T-helper 2 cell treated with Interferon-gamma antibody and Interleukin-4, amounts not matched to agents 100 ng/mL and 5 ng/mL, for 36 hours (primary cell): ENCODE measurements around the gene ATXN7. TPM values are rescaled to one million over a fixed set of nuclear protein-coding genes. Genes with fewer than 3 reads are reported as not detected.

Experiments
- intact Hi-C: fragments of 100-400 bp; cut with micrococcal nuclease; formaldehyde crosslinking; loops from one replicate; pipeline ENCODE4 v1.15.1; 2023
- total RNA-seq: library from RNA; stranded (reverse); gene quantifications from 2 replicates; pipeline ENCODE4 v1.2.3, GENCODE V29; 2022

ATXN7 gene
- total RNA-seq, 1 donor from 2014 or later = 57.2 TPM

GRCh38 chr3:63979093-63979885, 115.6 kb downstream of the ATXN7 start:
- intact Hi-C loops = loop anchor here (1.0 to 2.0 kb wide), 3 partner anchors 11 to 66 kb away; partner anchors contain the start of gene SCAANT1

DNA sequence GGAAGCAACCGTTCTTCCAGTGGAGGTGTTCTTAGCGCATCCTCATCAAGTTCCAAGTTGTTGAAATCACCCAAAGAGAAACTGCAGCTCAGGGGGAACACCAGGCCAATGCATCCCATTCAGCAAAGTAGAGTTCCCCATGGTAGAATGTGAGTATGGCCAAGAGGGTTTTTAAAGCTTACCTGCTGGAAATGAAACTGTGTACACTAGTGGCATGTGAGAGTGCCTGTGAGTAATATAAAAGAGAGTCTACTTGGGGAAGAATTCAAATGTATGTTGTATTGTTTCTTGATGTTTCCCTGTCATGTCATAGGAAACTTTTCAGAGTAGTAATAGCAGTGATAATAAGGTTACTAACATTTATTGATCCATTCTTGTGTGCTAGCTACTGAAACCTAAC, 116.4 kb downstream of the ATXN7 start:
- intact Hi-C loops = loop anchor here (5.0 kb wide), 1 partner anchor 42 kb away; the partner anchor contains the start of gene PSMD6

DNA sequence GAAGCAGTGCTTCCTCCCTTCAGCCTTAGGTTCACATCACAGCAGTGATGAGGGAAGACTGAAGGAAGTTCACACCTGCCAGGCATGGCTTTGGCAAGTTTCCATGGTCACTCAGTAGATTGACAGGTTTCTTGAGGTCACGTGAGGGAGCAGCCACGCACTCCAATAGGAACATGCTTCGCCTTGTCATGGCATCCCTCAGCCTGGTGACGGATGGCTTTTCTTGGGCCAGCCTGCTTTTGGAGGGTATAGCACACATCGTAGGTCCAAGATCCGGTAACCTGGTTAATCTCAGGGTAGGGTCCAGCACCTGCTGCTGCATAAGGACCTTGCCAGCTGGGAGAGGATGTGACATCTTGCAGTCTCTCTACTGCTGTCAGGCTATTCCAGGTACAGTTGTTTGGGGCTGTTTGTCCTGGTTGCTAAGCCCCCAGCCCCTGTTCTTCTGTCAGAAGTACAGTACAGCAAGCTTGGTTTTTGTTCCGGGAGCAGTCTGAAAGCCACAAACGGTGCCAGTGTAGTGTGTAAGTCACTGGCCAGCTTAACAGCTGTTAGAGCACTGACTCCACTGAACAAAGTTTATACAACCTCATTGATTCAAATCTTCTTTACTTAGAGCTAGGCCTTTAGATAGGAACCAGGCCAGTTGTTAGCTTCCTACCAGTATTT, 117.3 kb downstream of the ATXN7 start:
- intact Hi-C loops = loop anchor here (5.0 kb wide), 1 partner anchor 41 kb away; the partner anchor contains the start of gene PSMD6

GRCh38 chr3:63981980-63982379, 118.3 kb downstream of the ATXN7 start:
- intact Hi-C loops = loop anchor here (5.0 kb wide), 1 partner anchor 40 kb away; the partner anchor contains the start of gene PSMD6

DNA sequence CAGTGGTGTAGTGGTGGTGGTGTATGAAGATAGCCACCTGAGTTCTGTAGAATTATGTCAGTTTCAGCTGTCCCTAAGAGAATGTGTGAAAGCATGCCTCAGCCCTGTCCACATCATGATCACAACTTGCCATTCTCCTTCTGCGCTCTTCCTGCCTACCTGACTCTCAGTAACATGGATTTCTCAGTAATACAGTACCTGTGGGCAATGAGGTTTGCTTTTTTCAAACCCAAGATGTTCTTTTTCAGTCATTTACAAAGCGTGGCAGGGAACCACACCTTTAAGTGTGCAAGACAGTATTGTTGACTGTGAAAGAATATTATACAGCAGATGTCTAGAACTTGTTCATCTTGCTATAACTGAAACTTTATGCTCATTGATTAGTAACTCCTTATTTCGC, 120.7 kb downstream of the ATXN7 start:
- intact Hi-C loops = loop anchor here (5.0 kb wide), 1 partner anchor 38 kb away; the partner anchor contains the start of gene PSMD6

DNA sequence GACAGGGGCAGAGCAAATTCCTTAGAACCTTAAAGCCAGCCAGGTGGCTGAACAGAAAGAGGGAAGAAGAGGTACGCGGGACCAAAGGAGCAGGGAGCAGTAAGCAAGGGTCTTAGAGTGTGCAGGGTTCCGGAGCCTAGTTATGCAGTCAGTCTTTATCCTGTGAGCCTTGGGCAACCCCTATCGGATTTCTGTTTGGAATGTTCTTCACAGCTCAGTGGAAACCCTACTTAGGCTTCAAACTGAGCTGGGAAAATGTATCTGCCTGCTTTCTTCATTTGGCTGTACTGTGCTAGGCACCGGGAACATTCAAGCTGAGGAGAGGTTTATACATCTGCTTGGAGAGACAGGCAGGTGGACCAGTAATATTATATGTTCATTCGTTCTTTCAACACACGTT, 122.5 kb downstream of the ATXN7 start:
- intact Hi-C loops = no loop called here

DNA sequence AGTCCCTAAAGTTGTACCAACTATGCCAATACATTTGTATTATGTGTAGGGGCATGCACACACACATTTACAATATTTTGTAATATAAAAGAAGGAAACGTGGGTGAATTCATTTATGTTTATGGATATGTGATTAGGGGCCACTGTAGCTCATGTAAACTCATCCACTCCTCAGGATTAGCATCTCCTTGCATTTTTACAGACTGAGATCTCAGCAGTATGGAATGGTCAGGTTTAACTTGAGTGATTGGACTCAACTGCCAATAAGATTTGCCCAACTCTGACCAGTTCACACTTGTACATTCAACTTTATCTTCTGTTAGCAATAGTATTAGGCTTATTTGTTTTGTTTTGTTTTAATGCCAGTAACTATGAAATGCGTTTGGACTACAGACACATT, 123.2 kb downstream of the ATXN7 start:
- intact Hi-C loops = no loop called here

DNA sequence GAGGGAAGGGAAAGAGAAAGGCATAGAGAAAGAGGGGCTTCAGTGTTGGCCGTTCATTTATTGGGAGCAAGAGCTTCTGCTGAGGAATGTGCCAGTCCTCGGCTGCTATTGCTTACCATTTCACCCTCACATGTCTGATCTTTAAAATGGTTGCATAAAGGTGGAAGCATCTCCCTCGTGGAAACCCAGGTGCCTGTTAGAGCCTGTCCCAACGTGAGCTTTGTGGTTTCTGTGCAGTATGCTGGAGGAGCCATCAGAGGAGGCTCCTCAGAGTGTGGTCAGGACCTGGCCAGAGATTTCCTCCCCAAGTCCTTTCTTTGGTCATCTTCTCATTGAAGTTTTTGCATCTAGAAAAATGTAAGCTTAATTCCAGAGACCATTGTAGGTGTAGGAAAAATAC, 125.3 kb downstream of the ATXN7 start:
- intact Hi-C loops = no loop called here

DNA sequence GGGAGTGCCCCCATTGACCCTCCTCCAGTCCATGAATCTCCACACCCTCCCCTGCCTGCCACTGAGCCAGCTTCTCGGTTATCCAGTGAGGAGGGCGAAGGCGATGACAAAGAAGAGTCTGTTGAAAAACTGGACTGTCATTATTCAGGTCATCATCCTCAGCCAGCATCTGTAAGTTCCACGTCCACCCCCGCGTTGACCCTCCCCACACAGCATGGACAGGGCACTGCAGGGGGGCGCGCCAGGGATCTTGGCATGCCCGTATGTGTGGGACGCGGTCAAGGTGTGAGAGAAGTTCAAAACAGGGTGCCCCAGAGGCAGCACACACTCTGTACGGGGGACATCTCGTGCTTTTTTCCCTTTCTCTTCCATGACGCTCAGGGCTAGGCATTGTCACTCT, 126.5 kb downstream of the ATXN7 start:
- intact Hi-C loops = no loop called here

DNA sequence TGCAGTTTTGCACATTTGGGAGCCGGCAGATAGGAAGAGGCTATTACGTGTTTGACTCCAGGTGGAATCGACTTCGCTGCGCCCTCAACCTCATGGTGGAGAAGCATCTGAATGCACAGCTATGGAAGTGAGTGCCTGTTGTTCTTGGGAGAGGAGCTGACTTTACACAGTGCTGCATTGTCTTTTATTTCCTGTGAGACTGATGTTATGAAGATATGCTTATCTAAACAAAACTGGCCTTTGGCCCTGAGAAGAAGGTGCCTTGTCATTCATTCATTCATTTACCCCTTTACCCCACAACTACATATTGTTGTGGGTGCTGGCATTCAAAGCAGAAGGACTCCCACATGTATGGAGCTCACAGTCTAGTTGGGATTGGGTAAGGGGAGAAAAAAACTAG, 127.1 kb downstream of the ATXN7 start:
- intact Hi-C loops = no loop called here

DNA sequence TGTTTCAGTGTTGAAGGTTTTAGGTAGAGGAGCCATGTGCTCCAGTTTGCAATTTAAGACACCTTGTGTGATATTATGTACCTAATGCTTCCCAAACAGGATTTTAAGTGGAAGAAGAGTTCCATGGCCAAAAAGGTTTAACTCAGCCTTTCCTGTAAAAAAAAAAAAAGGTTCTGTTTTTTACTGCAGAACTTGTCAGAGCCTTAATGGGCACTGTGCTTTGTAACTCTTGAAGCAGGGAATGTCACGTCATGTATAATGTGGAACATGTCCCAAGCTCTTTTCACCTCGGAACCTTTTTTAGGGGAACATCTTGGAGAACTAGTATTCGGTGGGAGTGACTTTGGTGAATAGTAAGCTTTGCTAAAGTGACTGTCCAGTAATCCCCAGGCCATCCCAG, 128.0 kb downstream of the ATXN7 start:
- intact Hi-C loops = no loop called here

DNA sequence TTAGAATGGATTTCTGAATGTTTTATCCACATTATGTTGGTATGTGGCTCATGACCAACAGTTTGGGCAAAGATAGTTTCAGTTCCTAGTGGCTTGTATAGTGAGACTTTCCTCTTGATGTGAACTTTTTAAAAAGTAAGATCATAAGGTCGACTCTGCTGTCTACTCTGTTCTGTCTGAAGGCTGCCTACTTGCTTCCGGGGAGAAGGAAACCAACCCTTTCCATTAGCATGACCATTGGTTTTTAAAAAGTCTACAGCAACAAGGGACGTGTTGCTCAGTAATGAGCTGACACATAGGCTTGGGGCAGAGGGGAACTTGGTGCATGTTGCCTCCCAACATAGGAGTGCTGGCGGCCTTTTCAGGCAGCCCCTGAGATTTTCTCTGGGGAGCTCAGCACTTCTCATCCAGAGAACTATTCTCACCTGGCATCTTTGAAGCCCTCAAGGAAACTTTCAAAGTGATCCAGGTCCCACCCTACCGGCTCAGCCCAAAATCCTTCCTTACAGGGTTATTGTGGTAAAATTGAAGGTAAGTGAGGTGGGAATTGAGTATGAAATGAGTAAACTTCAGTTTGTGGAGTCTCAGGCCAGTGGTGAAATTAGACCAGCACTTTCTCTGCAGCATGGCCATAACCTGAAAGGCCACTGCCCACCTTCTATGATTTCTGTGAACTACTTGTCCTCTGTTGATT, 129.0 kb downstream of the ATXN7 start:
- intact Hi-C loops = loop anchor here (1.0 kb wide), 2 partner anchors 24 to 30 kb away; no protein-coding TSS in a partner anchor

DNA sequence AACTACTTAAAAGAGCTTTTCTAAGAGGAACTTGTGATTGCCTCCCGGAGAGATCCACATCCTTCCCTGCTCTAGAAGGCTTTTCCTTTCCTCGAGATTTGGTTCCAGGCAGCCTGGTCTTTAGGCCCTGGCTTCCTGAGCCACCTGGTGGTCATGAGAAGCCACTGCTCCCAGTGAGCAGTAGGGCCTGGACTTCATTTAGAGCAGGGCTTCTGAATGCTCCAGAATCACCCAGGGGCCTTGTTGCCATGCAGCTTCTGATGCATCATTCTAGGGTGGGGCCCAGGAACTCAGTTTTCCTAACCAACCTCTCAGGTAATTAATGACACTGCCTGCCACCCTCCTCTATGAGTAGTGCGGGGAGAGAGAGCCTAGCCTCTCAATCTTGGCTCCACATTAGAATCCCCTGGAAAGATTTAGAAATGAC, 130.0 kb downstream of the ATXN7 start:
- intact Hi-C loops = loop anchor here (1.0 kb wide), 2 partner anchors 25 to 31 kb away; no protein-coding TSS in a partner anchor

GRCh38 chr3:63995086-63995485, 131.4 kb downstream of the ATXN7 start:
- intact Hi-C loops = no loop called here

DNA sequence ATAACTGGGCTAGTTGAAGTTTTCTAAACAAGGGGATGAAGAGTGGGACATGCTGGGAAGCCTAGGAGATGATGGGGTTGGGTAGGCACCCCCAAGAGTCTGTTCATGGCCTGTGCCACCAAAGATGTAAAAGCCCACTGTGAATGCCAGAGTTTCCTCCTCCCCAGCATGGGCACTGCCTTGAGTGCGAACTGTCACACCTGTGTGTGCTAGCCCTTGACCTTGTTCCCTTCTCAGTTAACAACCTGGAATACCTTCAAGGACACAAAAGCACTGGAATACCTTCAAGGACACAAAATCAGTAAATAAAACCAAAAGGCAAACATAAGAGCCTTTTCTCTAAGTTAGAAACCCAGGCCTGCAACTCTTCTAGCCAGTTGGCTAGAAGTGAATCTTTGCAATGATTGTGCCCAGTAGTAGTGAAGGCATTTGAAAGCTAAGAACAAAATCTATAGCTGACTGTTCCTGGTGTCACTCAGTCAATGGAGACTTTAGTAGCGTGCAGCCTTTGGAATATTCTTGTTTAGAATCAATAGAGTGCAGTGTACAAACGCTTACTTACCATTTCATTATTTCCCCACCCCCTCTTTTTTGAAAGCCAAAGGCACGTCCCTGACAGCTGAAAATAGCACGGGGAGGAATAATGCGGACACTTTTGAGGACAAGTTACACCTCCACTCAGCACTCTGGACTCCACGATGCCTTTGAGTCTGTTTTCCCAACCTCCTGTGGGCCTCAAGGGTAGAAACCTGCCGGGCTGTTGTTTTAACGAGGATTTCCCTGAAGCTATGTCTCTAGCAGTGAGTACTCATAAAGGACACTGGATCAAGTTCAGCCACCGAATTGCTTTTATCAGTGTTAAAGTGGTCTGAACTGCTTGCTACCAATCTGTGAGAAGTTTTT, 135.4 kb downstream of the ATXN7 start:
- intact Hi-C loops = no loop called here

GRCh38 chr3:64000453-64001055, 136.9 kb downstream of the ATXN7 start:
- intact Hi-C loops = no loop called here

- intact Hi-C loops = no loop called here
Observed at GRCh38 chr3:64002233-64002632, 138.6 kb downstream of the ATXN7 start.

DNA sequence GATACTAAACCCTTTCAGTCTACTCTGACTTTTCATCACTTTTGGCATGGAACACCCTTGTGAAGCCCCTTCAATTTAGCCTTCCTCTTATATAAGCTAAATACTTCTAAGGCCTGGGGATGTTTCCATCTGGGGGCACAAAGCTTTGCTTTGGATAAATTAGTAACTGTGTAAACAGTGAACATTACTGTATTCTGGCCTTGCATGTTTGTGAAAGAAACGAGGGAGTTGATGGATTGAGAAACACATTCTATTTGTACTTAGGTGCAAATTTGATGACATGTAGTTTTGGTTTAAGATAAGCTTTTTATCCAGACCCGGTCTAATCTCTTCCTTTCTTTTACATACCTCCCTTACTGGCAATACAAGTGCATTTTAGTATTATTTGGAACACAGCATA, 139.9 kb downstream of the ATXN7 start:
- intact Hi-C loops = no loop called here

DNA sequence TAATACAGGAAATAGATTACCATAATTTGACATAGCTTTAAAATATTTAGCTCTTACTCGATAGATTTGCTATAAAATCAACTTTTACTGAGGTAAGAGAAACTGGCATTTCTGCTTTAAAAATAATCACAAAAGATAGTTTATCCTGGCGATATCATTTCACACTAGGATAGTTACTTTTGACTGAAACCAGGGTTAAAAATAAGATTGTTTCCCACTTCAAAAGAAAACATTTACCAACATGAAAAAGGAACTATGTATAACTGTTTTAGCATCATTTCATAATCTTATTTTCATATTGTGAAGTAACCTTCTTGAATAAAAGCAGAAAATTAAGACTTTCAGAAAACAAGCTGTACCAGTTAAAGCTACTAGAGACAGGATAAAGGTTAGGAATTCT, 144.3 kb downstream of the ATXN7 start:
- intact Hi-C loops = no loop called here
